ENCODE results near the gene COL2A1. TPM values are rescaled to one million over a fixed set of nuclear protein-coding genes. Genes with fewer than 3 reads are reported as not detected.

COL2A1 gene
- polyA plus RNA-seq (2013, experiment 1 of 2; ENCODE audit: insufficient read length): 0.28 TPM
- polyA plus RNA-seq (2013, experiment 2 of 2; ENCODE audit: insufficient read length): 0.58 TPM

- DNase-seq: no peak
Measured at GRCh38 chr12:48004053-48004941, at the start of gene COL2A1. Gene COL2A1, minus strand, starts transcription at chr12:48004476. Its CDS starts 155 bp downstream, at chr12:48004321.

DNA sequence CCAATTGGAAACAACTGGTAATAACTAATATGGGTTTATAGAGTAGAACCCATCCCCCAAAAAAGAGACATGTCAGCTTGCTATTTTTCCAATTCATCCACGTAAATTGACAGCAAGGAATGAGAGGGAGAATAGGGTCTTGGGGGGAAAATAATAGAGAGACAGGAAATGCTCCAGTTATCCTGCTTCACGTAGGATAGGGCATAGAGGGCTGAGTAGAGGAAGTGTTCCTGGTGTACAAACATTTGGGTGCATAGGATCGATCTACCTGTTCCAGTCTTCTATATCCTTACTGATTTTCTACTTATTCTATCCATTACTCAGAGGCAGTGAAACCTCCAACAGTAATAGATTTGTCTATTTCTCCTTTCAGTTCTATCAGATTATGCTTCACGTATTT lies 49.6 kb upstream of the COL2A1 start:
- no peak for DNase-seq

GRCh38 chr12:48053122-48053521 lies 48.8 kb upstream of the COL2A1 start:
- DNase-seq: no peak

GRCh38 chr12:48051681-48052080 lies 47.4 kb upstream of the COL2A1 start:
- no peak for DNase-seq

GRCh38 chr12:48050174-48050573 lies 45.9 kb upstream of the COL2A1 start:
- no peak for DNase-seq

- no peak for DNase-seq
Measured at GRCh38 chr12:48045965-48046518, 41.8 kb upstream of the COL2A1 start.

GRCh38 chr12:48045061-48045846 lies 41.0 kb upstream of the COL2A1 start:
- no peak for DNase-seq

GRCh38 chr12:48044396-48044795 lies 40.1 kb upstream of the COL2A1 start:
- DNase-seq: no peak

- no peak for DNase-seq
Measured at GRCh38 chr12:48043771-48044170, 39.5 kb upstream of the COL2A1 start.

DNA sequence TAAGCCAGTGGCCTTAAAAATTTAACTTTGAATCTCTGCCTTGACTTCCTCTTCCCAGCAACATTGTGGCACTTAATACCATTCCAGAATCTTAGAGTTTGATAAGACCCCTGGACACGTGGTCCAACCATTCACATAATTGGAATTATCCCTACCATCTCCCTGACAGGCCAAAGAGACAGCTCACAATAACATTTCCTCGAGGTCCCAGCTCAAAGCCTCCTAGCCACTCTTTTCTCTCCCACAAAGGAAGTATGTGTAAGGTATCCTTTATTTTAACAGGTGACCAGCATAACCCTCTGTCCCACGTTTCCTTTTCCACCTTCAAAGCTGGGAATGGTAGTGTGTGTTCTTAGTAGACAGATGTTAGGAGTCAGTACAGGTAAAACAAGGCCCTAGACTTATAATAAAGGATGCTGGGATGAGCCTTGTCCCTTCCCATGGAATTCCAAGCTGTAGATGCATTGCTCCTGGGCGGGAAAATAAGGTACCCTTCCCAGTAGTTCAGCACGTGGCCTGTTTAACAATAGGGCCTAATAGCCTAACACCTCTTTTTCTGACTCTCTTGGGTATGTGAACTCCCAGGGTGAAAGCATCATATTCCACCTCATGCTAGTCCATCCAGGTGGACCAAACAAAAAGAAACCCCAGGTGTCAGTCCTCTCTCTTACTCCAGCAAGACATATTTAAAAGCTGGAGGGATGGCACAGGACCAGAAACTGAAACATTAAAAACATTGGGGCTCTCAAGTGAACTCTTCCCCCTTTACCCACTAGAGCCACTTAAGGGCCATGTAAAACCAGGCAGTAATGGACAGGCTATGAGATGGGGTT lies 37.5 kb upstream of the COL2A1 start:
- DNase-seq: no peak

GRCh38 chr12:48040354-48040753 lies 36.1 kb upstream of the COL2A1 start:
- DNase-seq: no peak

DNA sequence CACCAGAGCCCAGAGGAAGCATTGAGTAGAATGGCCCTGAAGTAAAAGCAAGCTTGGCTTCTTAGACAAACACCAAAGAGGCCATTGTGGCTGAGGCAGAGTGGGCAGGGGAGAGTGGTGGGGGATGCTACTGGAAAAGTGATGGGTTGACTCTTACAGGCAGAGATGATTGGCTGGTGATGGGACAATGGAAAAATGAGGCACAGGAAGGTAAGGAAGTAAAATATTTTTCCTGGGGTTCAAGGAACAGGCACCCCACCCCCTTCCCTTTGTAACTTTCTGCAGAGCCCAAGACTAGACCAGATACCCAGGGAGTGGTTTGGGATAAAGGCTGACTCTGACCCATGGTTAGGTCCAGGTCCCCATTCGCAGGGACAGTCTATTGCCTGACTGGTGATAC lies 34.9 kb upstream of the COL2A1 start:
- DNase-seq: no peak

GRCh38 chr12:48038085-48038484 lies 33.8 kb upstream of the COL2A1 start:
- no peak for DNase-seq

DNA sequence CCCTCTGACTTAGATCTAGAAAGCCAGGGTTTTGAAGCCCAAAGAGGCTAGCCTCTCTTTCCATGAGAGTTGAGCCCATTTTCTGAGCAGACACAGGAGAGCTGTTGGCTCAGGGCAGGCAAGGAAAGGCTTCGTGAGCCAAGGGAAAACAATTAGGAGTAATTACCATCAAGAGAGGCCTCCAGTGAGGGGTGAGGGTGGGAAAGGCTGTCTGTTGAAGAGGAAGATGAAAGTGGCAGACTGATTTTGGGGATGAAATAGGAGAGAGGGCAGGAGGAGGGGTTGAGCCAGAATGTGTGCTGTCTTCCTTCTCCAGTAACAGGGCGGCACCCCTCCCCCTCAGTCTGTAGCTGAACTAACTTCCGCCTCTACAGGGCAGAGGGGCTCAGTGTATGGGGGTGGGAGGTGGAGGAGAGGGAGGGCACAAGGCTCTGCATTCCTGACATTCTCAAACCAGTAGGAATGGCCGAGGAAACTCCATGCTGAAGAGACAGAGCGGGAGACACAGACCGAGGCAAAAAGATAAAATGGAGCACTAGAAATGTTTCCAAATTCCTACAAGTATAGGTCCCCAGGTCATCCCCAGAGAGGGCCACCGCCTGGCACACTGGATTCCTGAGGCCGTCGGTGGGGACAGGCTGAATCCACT lies 33.1 kb upstream of the COL2A1 start:
- DNase-seq: peak; percentile 83

DNA sequence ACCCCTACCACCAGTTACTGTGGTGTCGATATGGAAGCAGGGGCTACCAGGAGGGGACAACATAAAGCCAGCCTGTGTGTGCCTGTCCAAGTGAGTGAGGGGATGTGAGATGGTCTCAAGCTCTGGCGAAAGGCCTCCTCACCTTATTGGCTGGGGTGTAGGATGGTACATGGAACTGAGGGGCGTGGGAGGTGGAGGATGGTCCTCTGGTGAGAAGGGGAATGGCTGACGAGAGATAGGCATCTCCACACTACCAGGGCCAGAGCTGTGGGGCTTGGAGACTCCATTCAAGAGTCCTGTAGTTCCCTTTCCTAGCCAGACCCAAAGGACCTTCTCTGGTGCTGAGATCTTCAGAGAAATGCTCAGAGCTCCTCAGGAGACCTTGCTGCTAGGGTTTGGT lies 32.5 kb upstream of the COL2A1 start:
- DNase-seq: no peak

DNA sequence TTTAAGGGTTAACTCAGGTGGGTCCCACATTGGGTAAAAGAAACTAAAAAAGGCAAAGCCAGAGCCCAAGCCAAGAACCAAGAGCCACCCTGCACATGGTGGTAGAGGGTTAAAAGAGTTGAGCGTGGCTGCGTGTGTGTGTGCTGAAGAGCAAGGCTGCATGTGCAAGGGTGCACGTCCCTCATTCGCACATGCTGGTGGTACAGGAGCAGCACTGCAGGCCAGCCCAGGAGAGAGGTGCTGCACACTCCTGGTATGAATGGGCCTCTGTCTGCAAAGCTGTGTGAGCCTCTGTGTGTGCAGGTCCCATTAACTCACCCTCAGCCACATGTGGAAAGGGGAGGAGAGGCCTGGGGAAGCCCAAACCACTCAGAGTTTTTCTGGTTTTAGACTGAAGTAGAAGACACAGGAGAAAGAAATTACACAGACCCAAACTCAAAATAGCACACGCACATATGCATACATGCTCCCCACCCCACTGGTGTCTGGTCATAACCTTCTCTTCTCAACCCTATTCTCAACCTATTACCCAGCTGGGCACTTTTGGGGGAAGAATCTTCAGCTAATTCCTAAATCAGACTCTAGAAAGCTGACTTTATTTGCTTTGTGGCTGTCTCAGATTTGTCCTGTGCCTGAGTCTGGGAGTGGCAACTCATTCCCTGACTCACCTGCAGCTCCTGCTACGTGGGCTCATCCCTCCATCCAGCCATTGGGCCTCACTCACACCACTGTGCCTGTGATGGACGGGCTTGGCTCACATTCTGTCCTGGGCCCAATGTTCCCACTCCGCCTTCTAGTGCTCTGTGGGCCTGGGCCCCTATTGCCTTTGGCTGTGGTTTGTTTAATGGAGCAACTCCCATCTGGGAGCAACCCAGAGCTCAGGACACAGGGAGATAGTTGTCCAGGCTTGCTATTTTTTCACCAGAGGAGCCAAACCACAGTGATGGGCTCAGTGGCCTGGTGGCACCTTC lies 30.8 kb upstream of the COL2A1 start:
- DNase-seq: no peak

DNA sequence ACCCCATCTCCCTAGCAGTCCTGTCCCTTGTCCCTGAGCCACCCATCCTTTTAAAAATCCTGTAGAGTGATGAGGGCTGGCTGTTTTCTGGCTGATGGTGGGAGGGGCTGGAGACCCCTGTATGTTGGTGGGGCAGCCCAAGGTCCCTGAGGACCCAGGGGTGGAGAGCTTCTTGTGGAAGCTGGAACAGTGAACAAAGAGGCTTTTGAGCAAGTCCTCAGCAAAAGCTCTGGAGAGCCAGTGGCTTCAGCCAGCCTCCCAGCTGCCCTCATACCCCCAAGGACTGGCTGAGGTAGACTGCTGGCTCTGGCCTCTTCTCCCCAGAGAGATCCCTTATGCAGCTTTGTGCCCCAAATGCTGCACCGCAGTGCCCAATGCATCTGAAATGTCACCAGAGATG lies 29.2 kb upstream of the COL2A1 start:
- DNase-seq: no peak

DNA sequence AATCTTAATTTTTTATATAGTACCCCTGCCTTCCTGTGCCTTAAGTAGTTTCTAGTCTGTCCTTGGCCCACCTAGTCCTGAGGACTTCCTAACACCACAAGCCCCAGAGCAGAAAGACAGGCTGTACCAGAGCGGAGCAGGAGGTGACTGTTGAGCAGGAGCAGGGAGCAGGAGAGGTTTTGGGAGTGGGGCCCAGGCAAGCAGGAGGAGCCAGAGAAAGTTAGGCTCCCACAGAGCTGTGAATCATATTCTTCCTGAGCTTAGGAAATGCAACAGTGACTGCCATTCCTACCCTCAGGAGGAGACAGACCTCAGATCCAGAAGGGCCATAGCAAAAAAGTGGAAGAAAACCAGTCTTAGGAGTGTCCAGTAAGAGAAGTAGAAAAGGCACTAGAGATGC lies 28.3 kb upstream of the COL2A1 start:
- DNase-seq: peak; percentile 3

- DNase-seq: no peak
Measured at GRCh38 chr12:48031135-48031960, 27.1 kb upstream of the COL2A1 start.

Data from fibroblast of skin of abdomen (primary cell).